WERI-Rb-1 (cell line): ENCODE measurements around the gene HIRA.

Source experiments
- DNase-seq: peaks from one replicate; pipeline ENCODE4 v3.0.0-alpha.2; 2020
- H3K27ac ChIP-seq: fragments of 250-450 bp; sonication (Bioruptor Pico); 2 replicates; pipeline ENCODE4 v1.5.1; 2020; ENCODE audit warnings: mild to moderate bottlenecking, moderate library complexity
- H3K27me3 ChIP-seq: fragments of 250-450 bp; sonication (Bioruptor Pico); 2 replicates; pipeline ENCODE4 v1.5.1; 2021; ENCODE audit warnings: mild to moderate bottlenecking, low read depth, moderate library complexity; ENCODE audit not compliant: insufficient read depth, severe bottlenecking
- H3K36me3 ChIP-seq: fragments of 250-450 bp; sonication (Bioruptor Pico); 2 replicates; pipeline ENCODE4 v1.5.1; 2020; ENCODE audit warnings: mild to moderate bottlenecking, moderate library complexity
- H3K4me3 ChIP-seq: 2 replicates; pipeline ENCODE4 v1.5.1; 2011; ENCODE audit warnings: low read depth, mild to moderate bottlenecking, control low read depth, low read length
- H3K9me3 ChIP-seq: fragments of 250-450 bp; sonication (Bioruptor Pico); 2 replicates; pipeline ENCODE4 v1.5.1; 2021; ENCODE audit warnings: mild to moderate bottlenecking, moderate library complexity; ENCODE audit not compliant: severe bottlenecking
- CTCF ChIP-seq: IDR thresholded peaks from 2 replicates; pipeline ENCODE4 v1.5.1; 2011; ENCODE audit warnings: low read depth, mild to moderate bottlenecking, control low read depth, inconsistent platforms, low read length

The HIRA gene

DNA sequence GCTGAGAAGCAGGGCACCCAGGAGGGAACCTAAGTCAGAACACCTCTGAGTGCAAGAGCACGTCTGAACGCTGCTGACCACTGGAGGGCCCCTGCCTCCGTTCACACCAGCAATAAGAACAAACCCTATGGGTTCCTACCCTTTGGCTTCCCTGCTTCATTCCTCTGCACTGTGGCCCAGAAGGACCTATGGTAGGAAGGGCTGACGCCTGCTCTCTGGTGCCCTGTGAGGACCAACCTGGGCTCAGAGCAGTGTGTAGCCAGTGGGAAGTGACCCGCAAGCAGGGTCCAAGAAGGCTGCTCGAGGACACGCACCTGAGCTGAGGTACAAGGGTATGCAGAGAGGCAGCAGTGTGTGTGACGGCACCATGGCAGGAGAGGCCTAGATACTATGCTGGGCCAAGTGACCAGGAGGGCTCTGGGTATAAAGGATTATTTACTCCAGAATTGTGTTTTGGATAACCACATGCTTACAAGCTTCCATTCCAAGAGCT, 71.2 kb downstream of the HIRA start:
- H3K27me3 ChIP-seq = no peaks in the 10 kb centered on the region
- H3K36me3 ChIP-seq = peaks cover 76% of the 10 kb centered on the region
- H3K9me3 ChIP-seq = no peaks in the 10 kb centered on the region
- 0 out of 2 replicates have a peak, but pooled peaks have one; percentile 25 for TF ChIP-seq CTCF
- H3K4me3 ChIP-seq = no peak overlapping the region
- H3K27ac ChIP-seq = no peak overlapping the region
- DNase-seq = no peak

DNA sequence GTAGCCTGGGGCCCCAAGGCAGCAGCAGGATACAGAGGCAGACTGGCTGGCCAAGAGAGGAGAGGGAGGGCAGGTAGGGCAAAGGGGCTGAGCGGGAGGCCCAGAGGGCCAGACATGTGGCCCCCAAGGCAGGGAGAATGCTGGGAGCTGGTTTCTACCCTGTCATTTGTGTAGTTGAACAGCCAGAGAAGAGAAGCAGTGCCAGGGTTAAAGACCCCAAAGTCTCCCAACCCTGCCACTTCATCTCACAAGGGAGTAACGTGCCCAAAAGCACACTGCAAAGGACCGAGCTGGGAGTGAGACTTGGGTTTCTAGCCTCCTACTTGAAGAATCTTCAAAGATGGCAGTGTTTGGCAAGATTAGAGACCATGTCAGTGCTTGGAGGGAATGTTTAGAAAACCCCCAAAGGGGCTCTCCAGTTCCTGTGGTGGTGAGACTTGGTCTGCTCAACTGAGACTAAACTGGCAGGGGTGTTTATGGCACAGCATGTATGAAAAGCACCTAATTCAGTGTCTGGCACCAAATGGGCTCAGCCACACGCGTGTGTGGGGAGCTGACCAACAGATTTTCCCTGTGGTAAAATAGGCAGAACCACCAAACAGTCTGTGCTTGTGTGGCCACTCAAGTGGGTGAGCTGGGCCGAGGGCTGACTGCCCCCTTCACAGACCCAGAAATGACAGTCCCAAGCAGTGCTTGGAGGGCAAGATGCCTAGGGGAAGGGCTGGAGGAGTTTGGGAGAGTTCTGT, 71.8 kb downstream of the HIRA start:
- Histone ChIP-seq H3K27me3 (no peaks in the 10 kb centered on the region), H3K36me3 (peaks cover 81% of the 10 kb centered on the region), H3K9me3 (no peaks in the 10 kb centered on the region), H3K27ac (no peak overlapping the region), H3K4me3 (no peak overlapping the region)
- TF ChIP-seq CTCF = no peak
- no peak for DNase-seq

GRCh38 chr22:19358703-19359553, 72.6 kb downstream of the HIRA start:
- no peak for TF ChIP-seq CTCF
- DNase-seq = no peak
- H3K27ac ChIP-seq = no peak overlapping the region
- H3K4me3 ChIP-seq = no peak overlapping the region
- H3K27me3 ChIP-seq = no peaks in the 10 kb centered on the region
- no peaks in the 10 kb centered on the region for H3K9me3 ChIP-seq
- H3K36me3 ChIP-seq = peaks cover 80% of the 10 kb centered on the region

DNA sequence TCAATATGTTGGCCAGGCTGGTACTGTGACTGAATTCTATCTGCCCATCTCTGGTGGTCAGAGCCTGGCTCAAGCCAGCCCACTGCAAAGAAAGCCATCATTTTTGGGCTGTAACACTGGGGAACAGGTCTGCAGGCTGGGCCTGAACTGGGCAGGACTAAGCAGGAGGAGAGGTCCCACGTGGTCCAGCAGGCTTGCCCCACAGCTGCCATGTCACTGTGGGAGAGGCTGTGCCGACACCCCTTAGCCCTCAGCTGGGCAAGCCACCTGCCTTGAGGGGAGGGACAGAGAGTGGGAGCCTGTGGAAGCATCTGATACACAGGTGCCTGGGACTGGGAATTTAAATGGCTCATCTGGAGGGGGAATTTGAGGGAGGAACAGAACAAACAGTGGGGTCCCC, 73.3 kb downstream of the HIRA start:
- no peaks in the 10 kb centered on the region for H3K27me3 ChIP-seq
- no peak overlapping the region for H3K4me3 ChIP-seq
- no peak for TF ChIP-seq CTCF
- no peak overlapping the region for H3K27ac ChIP-seq
- H3K9me3 ChIP-seq = no peaks in the 10 kb centered on the region
- DNase-seq = no peak
- peaks cover 76% of the 10 kb centered on the region for H3K36me3 ChIP-seq

DNA sequence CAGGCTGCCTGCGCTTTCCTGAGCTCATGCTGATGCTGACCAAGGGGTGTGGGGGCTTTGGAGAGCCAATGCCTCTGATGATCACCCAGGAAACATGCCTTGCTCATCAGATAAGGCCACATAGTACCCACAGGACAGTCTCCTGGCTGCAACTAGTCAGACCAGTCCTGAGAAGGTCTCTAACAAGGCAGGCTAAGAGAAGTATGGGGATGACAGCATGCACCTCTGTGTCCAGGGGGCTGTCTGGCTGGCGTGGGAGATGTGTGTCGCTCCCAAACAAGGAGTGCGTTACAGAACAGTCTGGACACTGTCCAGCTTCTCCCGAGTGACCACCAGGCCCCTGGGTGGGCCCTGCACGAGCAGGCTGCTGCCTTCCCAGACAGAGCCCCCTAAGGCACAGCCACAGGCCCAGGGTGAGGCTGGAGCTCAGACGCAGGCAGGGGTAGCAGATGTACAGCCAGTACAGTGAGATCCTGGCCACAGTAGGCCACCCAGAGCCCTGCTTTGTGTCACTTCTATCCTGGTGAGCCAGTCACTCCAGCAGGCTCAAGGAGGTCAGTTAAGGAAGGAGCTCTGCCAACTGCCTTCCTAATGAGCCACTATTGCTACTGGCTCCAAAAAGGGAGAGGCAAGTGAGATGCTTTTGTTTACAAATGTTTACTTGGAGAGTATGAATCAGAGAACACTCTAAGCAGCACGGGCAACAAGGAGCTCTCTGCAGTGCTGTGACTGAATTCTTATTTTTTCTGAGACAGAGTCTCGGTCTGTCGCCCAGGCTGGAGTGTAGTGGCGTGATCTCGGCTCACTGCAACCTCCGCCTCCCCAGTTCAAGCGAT, 74.0 kb downstream of the HIRA start:
- no peak for DNase-seq
- H3K9me3 ChIP-seq = no peaks in the 10 kb centered on the region
- H3K27me3 ChIP-seq = no peaks in the 10 kb centered on the region
- no peak for TF ChIP-seq CTCF
- H3K27ac ChIP-seq = no peak overlapping the region
- H3K4me3 ChIP-seq = no peak overlapping the region
- peaks cover 78% of the 10 kb centered on the region for H3K36me3 ChIP-seq
